ENCODE results near the gene FAM156B. TPM values are rescaled to one million over a fixed set of nuclear protein-coding genes. Genes with fewer than 3 reads are reported as not detected.
"Not testable (repeated sequence)": the region's sequence is repeated elsewhere in the genome, so short reads cannot be mapped to it uniquely, and the experiment has no call there.

Gene FAM156B
- total RNA-seq, 4 donors from 2014 or later = 0.13 to 7.8 (median 0.85) TPM

DNA sequence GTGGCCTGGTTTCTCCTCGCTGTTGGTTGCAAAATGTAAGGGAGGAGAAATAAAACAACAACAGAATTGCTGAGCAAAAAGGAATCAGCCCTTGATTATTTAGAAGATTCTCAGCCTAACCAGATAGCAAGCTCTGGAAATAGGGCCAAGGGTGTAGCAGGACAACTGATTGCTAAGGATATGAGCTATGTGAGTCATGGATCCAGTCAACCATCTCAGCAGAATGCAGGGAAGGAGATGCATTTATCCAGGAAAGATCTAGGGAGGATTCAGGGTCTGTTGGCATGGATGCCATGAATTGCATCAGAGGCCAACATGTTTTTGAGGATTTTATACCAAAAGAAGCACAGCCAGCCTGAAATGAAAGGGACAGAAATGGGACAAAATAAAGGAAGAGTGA is 27.1 kb upstream of the FAM156B start:
- Histone ChIP-seq H3K36me3 (no peaks in the 10 kb centered on the region), H3K9me3 (no peaks in the 10 kb centered on the region), H3K27me3 (peaks cover 0 to 5% (median 0%) of the 10 kb centered on the region in 3 donors), H3K4me1 (no peaks in the 10 kb centered on the region), H3K4me3 (no peak overlapping the region), H3K27ac (no peak overlapping the region)
- in situ Hi-C loops (cut with MboI; ENCODE audit: low sequenced_read_pairs in 4 of 4) = no loop called here
- DNase-seq = no peak
- no peak for TF ChIP-seq POLR2A (IDR thresholded peaks at IDR 0.05)
- TF ChIP-seq, protein P1, sequence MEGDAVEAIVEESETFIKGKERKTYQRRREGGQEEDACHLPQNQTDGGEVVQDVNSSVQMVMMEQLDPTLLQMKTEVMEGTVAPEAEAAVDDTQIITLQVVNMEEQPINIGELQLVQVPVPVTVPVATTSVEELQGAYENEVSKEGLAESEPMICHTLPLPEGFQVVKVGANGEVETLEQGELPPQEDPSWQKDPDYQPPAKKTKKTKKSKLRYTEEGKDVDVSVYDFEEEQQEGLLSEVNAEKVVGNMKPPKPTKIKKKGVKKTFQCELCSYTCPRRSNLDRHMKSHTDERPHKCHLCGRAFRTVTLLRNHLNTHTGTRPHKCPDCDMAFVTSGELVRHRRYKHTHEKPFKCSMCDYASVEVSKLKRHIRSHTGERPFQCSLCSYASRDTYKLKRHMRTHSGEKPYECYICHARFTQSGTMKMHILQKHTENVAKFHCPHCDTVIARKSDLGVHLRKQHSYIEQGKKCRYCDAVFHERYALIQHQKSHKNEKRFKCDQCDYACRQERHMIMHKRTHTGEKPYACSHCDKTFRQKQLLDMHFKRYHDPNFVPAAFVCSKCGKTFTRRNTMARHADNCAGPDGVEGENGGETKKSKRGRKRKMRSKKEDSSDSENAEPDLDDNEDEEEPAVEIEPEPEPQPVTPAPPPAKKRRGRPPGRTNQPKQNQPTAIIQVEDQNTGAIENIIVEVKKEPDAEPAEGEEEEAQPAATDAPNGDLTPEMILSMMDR (IDR thresholded peaks at IDR 0.05 in 4 of 5, conservative IDR thresholded peaks at IDR 0.05 in 1 of 5) = no peak
- no peak for ATAC-seq
- intact Hi-C loops (cut with DNase I; ENCODE audit: low total_unique reads) = no loop called here

DNA sequence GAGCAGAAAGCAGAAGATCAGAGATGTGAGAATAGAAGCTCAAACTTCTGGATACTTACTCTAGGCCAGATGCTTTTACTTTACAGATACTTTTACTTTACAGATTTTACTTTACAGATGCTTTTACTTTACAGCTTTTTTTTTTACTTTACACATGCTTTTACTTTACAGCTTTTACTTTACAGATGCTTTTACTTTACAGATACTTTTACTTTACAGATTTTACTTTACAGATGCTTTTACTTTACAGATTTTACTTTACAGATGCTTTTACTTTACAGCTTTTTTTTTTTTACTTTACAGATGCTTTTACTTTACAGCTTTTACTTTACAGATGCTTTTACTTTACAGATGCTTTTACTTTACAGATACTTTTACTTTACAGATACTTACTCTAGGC is 23.3 kb upstream of the FAM156B start:
- DNase-seq; H3K36me3 ChIP-seq; H3K4me1 ChIP-seq; ATAC-seq; intact Hi-C loops (cut with DNase I; ENCODE audit: low total_unique reads); H3K27ac ChIP-seq; H3K4me3 ChIP-seq; H3K9me3 ChIP-seq; in situ Hi-C loops (cut with MboI; ENCODE audit: low sequenced_read_pairs in 4 of 4); H3K27me3 ChIP-seq: not testable (repeated sequence)

DNA sequence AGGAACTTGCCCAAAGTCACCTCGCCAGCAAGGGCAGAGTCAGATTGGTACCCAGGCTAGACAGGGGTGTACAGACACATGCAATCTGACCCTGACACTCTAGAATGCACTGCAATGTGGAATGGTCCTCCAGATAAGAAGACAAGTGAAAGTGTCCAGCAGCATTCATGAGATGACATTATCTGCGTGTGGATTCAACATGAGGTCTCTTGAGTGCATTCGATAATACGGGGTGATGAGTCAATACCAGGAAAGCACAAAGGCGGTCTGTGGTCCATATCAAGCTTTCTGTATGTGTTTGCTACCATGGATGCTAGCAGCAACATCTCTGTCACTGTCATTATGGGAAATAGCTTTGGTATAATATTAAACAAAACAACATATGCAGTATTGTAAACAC is 22.5 kb upstream of the FAM156B start:
- DNase-seq (no peak), ATAC-seq (no peak)
- Histone ChIP-seq H3K4me3 (no peak overlapping the region), H3K9me3 (no peaks in the 10 kb centered on the region), H3K4me1 (no peaks in the 10 kb centered on the region), H3K27me3 (peaks cover 0 to 8% (median 0%) of the 10 kb centered on the region in 3 donors), H3K36me3 (no peaks in the 10 kb centered on the region), H3K27ac (no peak overlapping the region)
- TF ChIP-seq POLR2A (IDR thresholded peaks at IDR 0.05) = no peak
- TF ChIP-seq, protein P1 (IDR thresholded peaks at IDR 0.05 in 4 of 5, conservative IDR thresholded peaks at IDR 0.05 in 1 of 5) = no peak
- intact Hi-C loops (cut with DNase I; ENCODE audit: low total_unique reads) = no loop called here
- in situ Hi-C loops (cut with MboI; ENCODE audit: low sequenced_read_pairs in 4 of 4) = no loop called here

DNA sequence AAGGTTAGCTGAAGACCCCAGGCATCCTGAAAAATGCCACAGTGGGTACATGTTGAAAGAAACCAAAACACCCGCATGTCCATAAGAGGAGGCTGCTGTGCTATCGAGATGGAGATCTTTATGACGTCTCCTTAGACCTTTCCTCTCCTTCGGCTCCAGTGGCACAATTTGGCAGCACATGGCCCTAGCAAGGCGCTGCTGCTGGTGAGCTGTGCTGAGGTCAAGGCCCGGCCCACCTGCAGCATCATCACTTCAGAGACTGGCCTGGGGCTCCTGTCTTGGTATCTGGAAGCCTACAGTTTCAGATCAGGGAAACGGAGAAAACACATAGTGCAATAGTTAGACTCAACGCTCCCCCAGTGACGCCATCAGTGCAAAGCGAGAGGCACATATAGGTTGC is 21.7 kb upstream of the FAM156B start:
- H3K9me3 ChIP-seq; H3K27me3 ChIP-seq; ATAC-seq; H3K27ac ChIP-seq; H3K36me3 ChIP-seq; H3K4me1 ChIP-seq; DNase-seq; in situ Hi-C loops (cut with MboI; ENCODE audit: low sequenced_read_pairs in 4 of 4); intact Hi-C loops (cut with DNase I; ENCODE audit: low total_unique reads); H3K4me3 ChIP-seq: not testable (repeated sequence)

DNA sequence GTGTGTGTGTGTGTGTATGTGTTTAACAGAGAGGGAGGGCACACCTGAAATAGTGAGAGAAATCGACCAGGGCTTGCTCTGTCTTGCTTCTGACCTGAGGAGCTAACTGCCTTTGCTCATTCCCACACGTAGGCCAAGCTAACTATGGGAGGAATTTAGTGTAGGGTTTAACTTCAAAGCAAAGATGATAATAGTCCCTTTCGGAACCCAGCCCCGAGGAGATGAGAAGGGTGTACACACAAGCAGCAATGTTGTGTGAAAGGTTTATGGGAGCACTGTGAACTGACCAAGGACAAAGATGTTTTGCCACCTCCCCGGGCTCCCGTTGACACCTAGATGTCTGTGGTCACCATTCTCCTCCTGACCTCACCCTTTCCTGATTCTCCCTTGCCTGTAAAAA is 20.7 kb upstream of the FAM156B start:
- H3K9me3 ChIP-seq; H3K4me3 ChIP-seq; H3K36me3 ChIP-seq; in situ Hi-C loops (cut with MboI; ENCODE audit: low sequenced_read_pairs in 4 of 4); intact Hi-C loops (cut with DNase I; ENCODE audit: low total_unique reads); H3K4me1 ChIP-seq; H3K27ac ChIP-seq; ATAC-seq; DNase-seq; H3K27me3 ChIP-seq: not testable (repeated sequence)

DNA sequence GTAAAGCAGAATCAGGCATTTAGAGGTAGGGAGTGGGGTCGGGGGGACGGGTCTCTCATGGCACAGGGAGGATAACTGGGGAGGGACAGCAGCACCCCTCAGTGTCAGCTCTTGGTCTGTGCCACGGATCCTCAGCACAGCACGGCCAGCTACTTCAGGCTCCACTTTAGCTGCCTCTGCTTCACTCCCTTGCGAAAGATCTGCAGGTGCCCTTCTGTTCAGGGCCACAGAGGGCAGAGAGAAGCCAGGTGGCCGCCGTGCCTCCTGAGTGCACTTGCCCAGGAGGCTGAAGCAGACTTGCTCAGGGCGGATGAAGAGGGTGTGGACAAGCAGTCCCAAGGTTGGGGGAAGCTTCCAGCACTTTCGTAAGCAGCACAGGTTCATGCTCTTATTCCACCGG is 9.7 kb upstream of the FAM156B start:
- H3K36me3 ChIP-seq; H3K27me3 ChIP-seq; DNase-seq; H3K9me3 ChIP-seq; ATAC-seq; intact Hi-C loops (cut with DNase I; ENCODE audit: low total_unique reads); H3K4me1 ChIP-seq; in situ Hi-C loops (cut with MboI; ENCODE audit: low sequenced_read_pairs in 4 of 4); H3K4me3 ChIP-seq; H3K27ac ChIP-seq: not testable (repeated sequence)

DNA sequence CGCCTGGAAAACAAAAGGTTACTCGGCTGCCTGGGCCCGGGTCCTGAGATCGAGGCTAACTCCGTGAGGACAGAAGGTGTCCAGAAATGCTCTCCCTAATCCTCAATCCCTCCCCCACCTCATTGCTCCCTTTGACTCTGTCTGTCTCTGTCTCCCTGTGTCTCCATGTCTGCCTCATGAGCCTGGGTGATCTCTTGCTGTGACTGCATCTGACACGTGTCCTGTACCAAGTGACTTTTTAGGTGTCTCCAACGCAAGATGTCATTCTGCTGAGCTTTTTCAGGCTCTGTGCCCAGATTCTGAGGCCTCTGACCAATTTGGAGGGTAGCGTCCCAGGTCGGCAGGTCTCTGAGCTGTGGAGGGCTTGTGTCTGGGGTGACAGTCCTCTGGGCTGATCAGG is 9.0 kb upstream of the FAM156B start:
- H3K9me3 ChIP-seq; intact Hi-C loops (cut with DNase I; ENCODE audit: low total_unique reads); H3K27me3 ChIP-seq; H3K4me3 ChIP-seq; H3K36me3 ChIP-seq; ATAC-seq; H3K27ac ChIP-seq; in situ Hi-C loops (cut with MboI; ENCODE audit: low sequenced_read_pairs in 4 of 4); H3K4me1 ChIP-seq; DNase-seq: not testable (repeated sequence)

DNA sequence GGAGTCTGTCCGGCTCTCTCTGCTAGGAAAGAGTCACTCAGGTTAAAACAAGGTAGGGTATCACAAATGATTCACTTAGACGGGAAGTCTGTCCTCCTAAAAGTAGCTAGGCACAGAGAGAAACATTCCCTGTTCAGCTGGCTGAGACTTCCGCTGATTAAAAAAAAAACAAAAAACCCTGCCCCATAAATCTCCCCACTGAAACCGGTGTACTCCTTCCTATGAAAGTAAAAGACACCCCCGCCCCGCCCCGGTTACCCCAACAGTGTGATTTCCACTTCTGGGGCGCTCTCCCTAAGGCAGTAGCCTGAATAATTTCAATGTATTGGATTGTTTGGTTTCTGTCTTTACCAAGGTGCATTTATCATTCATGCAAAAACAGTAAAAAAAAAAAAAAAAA is 692 bp upstream of the FAM156B start:
- in situ Hi-C loops (cut with MboI; ENCODE audit: low sequenced_read_pairs in 4 of 4); ATAC-seq; DNase-seq; H3K27ac ChIP-seq; intact Hi-C loops (cut with DNase I; ENCODE audit: low total_unique reads); H3K4me1 ChIP-seq; H3K36me3 ChIP-seq; H3K9me3 ChIP-seq; H3K4me3 ChIP-seq; H3K27me3 ChIP-seq: not testable (repeated sequence)

DNA sequence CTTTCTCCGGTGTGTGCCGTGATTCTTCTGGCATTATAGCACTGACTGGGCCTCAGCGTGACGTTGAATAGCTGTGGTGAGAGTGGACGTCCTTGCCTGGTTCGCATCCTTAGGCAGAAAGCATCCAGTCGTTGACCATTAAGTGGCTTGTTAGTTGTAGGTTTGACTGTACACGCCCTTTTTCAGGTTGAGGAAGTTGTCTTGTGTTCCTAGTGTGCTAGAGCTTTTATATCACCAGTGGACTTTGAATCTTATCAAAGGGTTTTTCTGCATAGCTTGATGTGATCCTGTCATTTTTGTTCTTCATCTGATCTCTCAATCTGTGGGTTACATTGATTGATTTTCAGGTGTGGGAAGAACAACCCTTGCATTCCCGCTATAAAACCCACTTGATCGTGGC is 8.4 kb downstream of the FAM156B start:
- H3K36me3 ChIP-seq; ATAC-seq; DNase-seq; H3K27ac ChIP-seq; H3K4me1 ChIP-seq; H3K9me3 ChIP-seq; H3K4me3 ChIP-seq; H3K27me3 ChIP-seq; intact Hi-C loops (cut with DNase I; ENCODE audit: low total_unique reads): not testable (repeated sequence)
- in situ Hi-C loops (cut with MboI; ENCODE audit: low sequenced_read_pairs in 4 of 4) = loop anchor here in 1 of 4 donors (25.0 kb wide), 1 partner anchor 643 kb away; no protein-coding TSS in a partner anchor

DNA sequence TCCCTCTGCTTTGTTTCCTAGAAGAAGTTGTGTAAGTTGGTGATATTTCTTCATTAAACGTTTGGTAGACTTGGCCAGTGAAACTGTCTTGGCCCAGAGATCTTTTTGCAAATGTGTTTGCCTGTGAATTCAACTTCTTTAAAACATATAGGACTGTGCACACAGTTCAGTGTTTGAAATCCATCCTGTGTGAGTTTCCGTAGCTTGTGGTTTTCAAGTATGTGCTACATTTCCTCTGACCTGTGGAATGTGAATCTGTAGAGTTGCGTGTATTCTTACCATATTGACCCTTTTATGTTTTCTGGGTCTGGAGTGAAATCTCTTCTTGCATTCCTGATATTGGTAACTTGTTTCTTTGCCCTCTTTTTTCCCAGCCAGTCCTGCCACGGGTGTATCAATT is 8.9 kb downstream of the FAM156B start:
- intact Hi-C loops (cut with DNase I; ENCODE audit: low total_unique reads); ATAC-seq: not testable (repeated sequence)

More for the DNA sequence above, 8.9 kb downstream of the FAM156B start:
- DNase-seq, H3K4me3 ChIP-seq, H3K4me1 ChIP-seq, H3K27me3 ChIP-seq, H3K9me3 ChIP-seq, H3K27ac ChIP-seq, H3K36me3 ChIP-seq: not testable (repeated sequence)
- in situ Hi-C loops (cut with MboI; ENCODE audit: low sequenced_read_pairs in 4 of 4) = loop anchor here in 1 of 4 donors (25.0 kb wide), 1 partner anchor 644 kb away; no protein-coding TSS in a partner anchor

All from gastrocnemius medialis (tissue), 4 donors.